ENCODE measurements around the gene KLK1. TPM values are rescaled to one million over a fixed set of nuclear protein-coding genes. Genes with fewer than 3 reads are reported as not detected.

The KLK1 gene
- total and polyA plus RNA-seq, 10 of the 15 experiments (the other 5 are each of a cell fraction or from before 2014, with no cell fraction given), result 3.4 to 27.5 (median 20.2) TPM

DNA sequence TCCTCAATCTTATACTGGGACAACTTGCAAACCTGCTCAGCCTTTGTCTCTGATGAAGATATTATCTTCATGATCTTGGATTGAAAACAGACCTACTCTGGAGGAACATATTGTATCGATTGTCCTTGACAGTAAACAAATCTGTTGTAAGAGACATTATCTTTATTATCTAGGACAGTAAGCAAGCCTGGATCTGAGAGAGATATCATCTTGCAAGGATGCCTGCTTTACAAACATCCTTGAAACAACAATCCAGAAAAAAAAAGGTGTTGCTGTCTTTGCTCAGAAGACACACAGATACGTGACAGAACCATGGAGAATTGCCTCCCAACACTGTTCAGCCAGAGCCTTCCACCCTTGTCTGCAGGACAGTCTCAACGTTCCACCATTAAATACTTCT, 27.2 kb upstream of the KLK1 start (continued):
- TF ChIP-seq, protein P1, sequence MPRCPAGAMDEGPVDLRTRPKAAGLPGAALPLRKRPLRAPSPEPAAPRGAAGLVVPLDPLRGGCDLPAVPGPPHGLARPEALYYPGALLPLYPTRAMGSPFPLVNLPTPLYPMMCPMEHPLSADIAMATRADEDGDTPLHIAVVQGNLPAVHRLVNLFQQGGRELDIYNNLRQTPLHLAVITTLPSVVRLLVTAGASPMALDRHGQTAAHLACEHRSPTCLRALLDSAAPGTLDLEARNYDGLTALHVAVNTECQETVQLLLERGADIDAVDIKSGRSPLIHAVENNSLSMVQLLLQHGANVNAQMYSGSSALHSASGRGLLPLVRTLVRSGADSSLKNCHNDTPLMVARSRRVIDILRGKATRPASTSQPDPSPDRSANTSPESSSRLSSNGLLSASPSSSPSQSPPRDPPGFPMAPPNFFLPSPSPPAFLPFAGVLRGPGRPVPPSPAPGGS (IDR thresholded peaks at IDR 0.05; ENCODE audit: borderline replicate concordance, insufficient read depth, low read depth, low read length, poor library complexity, severe bottlenecking), result no peak
- TF ChIP-seq BRCA1 (IDR thresholded peaks at IDR 0.05; ENCODE audit: low read depth, low read length), result no peak
- no peak for TF ChIP-seq EZH2 (IDR thresholded peaks at IDR 0.05; ENCODE audit: borderline replicate concordance, control insufficient read depth, low read depth, low read length)
- no peak for TF ChIP-seq NBN (IDR thresholded peaks at IDR 0.05)
- no peak for TF ChIP-seq SMC3 (IDR thresholded peaks at IDR 0.05; ENCODE audit: borderline replicate concordance, low read length)
- TF ChIP-seq RFX5 (IDR thresholded peaks at IDR 0.05; ENCODE audit: low read depth, low read length), result no peak
- TF ChIP-seq RBBP5 (conservative IDR thresholded peaks at IDR 0.05), result no peak
- TF ChIP-seq, protein P2, sequence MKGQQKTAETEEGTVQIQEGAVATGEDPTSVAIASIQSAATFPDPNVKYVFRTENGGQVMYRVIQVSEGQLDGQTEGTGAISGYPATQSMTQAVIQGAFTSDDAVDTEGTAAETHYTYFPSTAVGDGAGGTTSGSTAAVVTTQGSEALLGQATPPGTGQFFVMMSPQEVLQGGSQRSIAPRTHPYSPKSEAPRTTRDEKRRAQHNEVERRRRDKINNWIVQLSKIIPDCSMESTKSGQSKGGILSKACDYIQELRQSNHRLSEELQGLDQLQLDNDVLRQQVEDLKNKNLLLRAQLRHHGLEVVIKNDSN (IDR thresholded peaks at IDR 0.05; ENCODE audit: borderline replicate concordance, extremely low read length, insufficient read depth, low read depth, low read length), result no peak
- TF ChIP-seq, protein P3, sequence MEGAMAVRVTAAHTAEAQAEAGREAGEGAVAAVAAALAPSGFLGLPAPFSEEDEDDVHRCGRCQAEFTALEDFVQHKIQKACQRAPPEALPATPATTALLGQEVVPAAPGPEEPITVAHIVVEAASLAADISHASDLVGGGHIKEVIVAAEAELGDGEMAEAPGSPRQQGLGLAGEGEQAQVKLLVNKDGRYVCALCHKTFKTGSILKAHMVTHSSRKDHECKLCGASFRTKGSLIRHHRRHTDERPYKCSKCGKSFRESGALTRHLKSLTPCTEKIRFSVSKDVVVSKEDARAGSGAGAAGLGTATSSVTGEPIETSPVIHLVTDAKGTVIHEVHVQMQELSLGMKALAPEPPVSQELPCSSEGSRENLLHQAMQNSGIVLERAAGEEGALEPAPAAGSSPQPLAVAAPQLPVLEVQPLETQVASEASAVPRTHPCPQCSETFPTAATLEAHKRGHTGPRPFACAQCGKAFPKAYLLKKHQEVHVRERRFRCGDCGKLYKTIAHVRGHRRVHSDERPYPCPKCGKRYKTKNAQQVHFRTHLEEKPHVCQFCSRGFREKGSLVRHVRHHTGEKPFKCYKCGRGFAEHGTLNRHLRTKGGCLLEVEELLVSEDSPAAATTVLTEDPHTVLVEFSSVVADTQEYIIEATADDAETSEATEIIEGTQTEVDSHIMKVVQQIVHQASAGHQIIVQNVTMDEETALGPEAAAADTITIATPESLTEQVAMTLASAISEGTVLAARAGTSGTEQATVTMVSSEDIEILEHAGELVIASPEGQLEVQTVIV (IDR thresholded peaks at IDR 0.05; ENCODE audit: borderline replicate concordance, partially characterized antibody), result no peak
